Neural progenitor cell (in vitro differentiated cells): ENCODE results near the gene HNRNPM.

Experiments used
- CTCF ChIP-seq: fragments of 200-600 bp; sonication (generic); IDR thresholded peaks from 2 replicates; pipeline ENCODE4 v1.5.1; 2017; ENCODE audit warnings: antibody characterized with exemption, mild to moderate bottlenecking
- EZH2phosphoT487 ChIP-seq: fragments of 200-600 bp; sonication (generic); IDR thresholded peaks from 2 replicates; pipeline ENCODE4 v1.6.1; 2017; ENCODE audit warnings: antibody characterized with exemption

GRCh38 chr19:8426283-8426682 is 18.5 kb upstream of the HNRNPM start:
- TF ChIP-seq CTCF (no peak), EZH2phosphoT487 (no peak)
